ENCODE results near the gene UBE2H. TPM values are rescaled to one million over a fixed set of nuclear protein-coding genes. Genes with fewer than 3 reads are reported as not detected.
"Not testable (repeated sequence)": the region's sequence is repeated elsewhere in the genome, so short reads cannot be mapped to it uniquely, and the experiment has no call there.

UBE2H gene
- total RNA-seq, 1 donor from 2014 or later = 79.9 TPM

- DNase-seq (ENCODE audit: low spot score) = no peak
Measured at GRCh38 chr7:129908181-129908580, 44.6 kb downstream of the UBE2H start.

DNA sequence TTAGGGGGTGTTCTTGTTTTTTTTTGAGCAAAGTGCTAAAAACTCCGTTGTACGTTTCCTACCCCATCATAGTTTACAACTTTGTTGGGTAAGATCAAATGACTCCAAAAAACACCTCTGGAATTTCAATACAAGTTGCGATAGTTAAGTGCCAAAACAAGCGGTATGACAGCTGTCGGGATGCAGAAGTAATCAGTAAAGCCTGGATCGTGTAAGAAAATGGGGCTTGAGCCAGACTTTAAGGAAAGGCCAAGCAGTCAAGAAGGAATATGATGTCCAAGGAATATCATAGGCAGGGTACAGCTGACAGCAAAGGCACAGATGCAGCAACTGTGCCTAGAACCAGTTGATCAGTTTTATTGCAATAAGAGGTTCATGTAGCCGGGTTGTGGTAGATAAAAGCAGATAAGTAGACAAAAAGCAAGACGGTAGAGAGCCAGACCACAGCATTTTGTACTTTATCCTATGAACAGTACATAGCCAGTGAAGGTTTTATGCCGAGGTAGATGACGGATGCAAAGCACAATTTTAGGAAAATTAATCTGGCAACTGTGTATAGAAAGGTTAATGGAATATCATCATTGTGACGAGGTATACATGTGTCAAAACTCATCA is 45.5 kb downstream of the UBE2H start:
- no peak for DNase-seq (ENCODE audit: low spot score)

GRCh38 chr7:129906700-129907099 is 46.1 kb downstream of the UBE2H start:
- DNase-seq (ENCODE audit: low spot score) = peak; percentile 59

DNA sequence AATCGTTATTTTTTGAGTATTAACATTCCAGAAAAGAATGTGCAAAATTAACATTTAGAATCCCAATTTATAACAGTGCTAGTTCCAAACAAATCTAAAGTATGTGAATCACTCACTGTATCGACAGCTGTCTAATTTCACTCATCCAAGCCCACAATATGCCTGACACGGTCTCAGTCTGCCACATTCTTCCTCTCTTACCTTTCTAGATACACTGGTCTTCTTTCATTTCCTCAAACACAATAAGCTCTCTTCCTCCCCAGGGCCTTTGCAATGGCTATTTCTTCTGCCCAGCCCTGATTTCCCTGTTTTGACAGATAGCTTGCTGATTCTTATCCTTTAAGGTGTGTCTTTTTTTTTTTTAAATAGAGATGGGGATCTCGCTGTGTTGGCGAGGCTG is 48.8 kb downstream of the UBE2H start:
- DNase-seq (ENCODE audit: low spot score) = no peak

DNA sequence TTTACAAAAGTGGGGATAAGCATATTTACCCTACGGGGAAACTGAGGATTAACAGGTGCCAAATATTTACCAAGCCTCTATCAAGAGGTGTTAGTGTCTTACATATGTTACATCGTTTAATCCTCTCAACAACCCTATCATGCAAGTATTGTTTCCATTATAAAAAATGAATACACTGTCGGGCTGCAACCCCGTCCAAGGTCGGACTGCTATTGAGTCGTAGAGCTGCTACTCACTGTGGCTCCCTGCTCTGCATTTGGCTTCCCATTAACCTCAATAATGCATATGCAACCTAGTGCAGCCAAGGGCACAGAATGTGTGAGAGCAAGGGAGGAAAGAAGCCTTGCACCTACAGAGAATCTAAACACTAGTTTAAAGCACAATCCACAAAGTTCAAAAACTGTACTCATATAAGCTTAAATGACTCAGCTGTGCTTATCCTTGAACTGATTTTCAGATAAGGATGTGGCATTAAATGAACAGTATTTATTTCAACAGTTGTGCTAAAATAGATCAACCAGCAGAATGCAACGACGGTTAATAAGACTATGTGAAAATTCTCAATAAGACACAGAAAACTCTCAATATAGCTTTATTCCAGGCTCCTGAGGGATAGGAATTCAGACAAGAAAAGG is 49.9 kb downstream of the UBE2H start:
- no peak for DNase-seq (ENCODE audit: low spot score)

GRCh38 chr7:129898502-129899160 is 54.1 kb downstream of the UBE2H start:
- no peak for DNase-seq (ENCODE audit: low spot score)

- DNase-seq (ENCODE audit: low spot score) = no peak
Measured at GRCh38 chr7:129898007-129898406, 54.8 kb downstream of the UBE2H start.

DNA sequence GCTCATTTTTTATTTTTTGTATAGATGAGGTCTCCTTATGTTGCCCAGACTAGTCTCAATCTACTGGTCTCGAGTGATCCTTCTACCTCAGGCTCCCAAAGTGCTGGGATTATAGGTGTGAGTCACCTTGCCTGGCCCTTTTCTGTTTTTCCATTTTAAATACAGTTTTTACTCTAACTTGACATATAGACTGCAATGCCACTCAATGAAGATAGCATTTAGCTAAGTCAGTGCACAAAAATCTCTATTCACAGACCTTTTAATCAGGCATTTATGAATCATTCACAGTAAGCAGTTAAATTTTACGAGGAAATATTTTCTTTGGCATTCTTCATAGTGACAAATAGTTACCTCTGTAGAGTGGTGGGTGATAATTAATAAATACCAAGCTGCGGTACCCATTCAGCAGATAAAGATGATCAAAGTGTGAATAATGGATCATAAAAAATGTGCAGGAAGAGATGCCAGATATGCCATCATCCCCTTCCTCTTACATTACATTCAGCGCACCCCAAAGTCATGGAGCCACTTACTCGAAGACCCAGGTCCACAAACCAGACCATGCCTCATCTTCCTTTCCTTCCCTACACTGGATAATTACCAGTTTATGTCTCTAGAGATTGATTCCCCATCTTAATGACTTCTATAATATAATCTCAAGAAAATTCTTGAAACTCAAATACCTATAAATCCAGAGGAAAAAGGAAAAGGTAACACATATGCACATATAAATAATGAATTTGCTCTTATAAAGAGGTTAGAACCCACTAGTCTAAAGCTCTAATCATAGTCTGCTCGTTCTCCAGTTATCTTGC is 56.0 kb downstream of the UBE2H start:
- DNase-seq (ENCODE audit: low spot score) = no peak

DNA sequence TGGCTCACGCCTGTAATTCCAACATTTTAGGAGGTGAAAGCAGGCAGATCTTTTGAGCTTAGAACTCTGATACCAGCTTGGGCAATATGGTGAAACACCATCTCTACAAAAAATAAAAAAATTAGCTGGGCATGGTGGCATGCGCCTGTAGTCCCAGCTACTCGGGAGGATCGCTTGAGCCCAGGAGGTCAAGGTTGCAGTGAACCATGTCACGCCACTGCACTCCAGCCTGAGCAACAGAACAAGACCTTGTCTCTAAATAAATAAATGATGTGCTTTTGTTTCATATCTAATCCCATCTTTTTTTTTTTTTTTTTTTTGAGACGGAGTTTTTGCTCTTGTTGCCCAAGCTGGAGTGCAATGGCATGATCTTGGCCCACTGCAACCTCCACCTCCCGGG is 58.6 kb downstream of the UBE2H start:
- not testable (repeated sequence) for DNase-seq (ENCODE audit: low spot score)

GRCh38 chr7:129890090-129890489 is 62.7 kb downstream of the UBE2H start:
- no peak for DNase-seq (ENCODE audit: low spot score)

GRCh38 chr7:129889133-129889844 is 63.5 kb downstream of the UBE2H start:
- DNase-seq (ENCODE audit: low spot score) = no peak

- DNase-seq (ENCODE audit: low spot score) = no peak
Measured at GRCh38 chr7:129887865-129888264, 64.9 kb downstream of the UBE2H start.

GRCh38 chr7:129886818-129887186 is 66.0 kb downstream of the UBE2H start:
- DNase-seq (ENCODE audit: low spot score) = no peak

DNA sequence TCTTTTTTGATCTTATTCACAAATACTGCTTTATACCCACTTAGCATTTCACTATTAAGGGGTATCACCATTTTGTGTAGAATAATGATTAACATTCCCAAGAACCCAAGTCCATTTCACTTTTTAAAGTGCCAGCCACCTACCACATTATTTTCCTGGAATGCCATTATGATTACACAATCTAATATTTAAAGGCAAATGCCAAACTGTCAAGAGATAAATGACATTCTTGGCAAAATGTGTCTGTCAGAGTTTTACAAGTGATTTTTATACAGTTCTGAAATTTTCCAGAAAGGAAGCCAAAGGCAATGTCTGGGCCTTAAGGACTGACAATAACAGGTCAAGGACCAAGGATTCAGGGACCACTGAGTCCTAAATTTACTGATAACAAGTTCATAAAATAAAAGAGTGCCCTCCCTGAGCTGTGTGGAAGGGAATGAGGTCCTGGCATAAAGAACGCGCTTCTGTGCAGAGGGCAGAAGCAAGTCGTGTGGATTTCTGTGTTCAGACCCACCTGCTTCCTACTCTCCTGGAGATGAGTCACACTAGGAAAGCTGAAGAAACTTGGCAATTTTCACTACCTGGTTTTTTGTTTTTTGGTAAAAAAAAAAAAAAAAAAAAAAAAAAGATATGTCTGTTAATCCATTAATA is 66.5 kb downstream of the UBE2H start:
- DNase-seq (ENCODE audit: low spot score) = no peak

GRCh38 chr7:129884495-129884894 is 68.3 kb downstream of the UBE2H start:
- no peak for DNase-seq (ENCODE audit: low spot score)

DNA sequence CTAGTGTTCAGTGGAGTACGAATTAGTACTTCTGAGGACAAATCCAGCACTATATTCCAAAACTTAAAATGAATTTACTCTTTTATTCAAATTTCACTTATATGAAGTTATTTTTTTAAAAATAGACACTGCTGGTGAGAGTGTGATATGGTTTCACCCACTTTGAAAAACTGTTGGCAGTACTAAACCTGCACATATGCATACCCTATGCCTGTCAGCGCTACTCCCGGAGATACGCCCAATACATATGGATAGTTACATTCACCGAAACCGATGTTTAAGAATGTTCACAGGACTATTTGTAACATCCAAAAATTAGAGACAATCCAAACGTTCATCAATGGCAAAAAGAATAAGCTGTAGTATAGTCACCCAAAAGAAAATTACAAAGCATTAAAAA is 69.6 kb downstream of the UBE2H start:
- no peak for DNase-seq (ENCODE audit: low spot score)

GRCh38 chr7:129882531-129882930 is 70.2 kb downstream of the UBE2H start:
- no peak for DNase-seq (ENCODE audit: low spot score)

DNA sequence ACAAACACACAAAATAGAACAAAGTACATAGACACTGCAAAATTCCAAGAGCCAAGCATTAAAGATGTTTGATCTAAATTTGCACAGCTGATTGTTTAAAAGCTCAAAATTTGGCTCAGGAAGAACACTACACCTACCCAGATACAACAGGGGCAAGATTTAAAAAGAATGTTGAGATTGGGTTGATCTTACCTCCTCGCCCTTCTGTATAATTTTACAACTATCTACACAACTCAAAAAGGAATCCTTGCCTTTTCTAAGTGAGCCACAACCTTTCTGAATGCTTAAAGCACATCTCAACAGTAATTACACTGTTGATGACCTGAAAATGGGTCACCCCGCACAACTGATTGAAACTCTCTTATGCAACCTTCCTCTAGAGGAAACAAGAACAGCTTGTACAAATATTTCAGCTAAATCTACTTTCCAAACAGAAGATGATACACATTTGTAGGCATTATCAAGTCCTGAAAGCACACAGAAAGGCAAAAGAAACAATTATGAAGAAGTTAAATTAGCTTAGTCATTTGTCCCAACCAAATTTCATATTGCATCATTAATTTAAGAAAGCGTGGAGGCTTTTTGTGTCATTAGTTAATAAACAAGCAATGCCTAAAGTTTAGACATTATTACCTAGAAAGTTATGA is 75.5 kb downstream of the UBE2H start:
- no peak for DNase-seq (ENCODE audit: low spot score)

DNA sequence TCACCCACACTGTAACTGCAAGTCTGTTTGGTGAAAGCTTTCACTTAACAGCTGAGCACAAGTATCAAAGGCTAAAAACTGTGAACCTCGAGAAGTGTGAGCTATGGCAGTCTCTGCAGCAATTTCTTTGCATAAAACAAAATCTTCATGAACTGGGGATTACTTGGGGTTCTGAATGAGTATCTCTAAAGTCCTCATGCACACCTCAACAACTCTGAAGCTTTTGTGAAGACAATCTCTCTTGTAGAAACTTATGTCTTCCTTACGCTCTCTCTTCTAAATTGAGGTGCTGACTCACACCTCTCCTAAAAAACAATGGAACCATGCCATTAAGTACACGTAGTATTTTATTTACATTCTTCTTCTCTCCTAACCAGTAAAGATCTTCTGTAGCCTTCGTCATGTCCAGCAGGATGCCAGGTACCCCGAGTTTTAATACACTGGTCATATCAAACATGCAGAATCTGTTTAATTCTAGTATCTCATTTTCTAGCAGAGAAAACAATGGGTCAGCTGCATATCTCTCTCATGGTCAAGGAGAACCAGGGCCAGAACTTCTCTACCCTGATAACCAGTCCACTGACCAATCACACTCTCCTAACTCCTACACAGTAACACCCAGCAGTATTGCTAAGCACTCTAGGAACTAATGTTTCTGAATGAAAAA is 76.9 kb downstream of the UBE2H start:
- no peak for DNase-seq (ENCODE audit: low spot score)

DNA sequence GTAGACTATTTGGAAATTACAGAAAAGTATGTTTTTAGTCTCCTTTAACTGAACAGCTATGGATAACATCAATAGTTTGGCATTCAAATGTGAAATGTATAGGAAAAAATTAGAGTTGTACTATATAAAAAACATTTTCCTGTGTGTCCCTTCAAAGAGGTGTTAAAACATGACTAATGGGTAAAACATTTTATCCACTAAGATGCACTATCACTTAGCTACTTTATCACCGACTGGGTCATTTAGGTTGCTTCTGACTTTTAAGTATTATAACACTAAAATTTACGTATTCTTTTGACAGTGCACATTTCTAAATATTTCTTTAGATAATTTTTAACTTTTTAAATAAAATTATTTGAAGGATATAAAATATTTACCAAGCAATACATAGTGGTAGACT is 77.6 kb downstream of the UBE2H start:
- no peak for DNase-seq (ENCODE audit: low spot score)
